Endodermal cell (in vitro differentiated cells): ENCODE results near the gene KCNQ1. TPM values are rescaled to one million over a fixed set of nuclear protein-coding genes. Genes with fewer than 3 reads are reported as not detected.

Experiments
- DNase-seq: peaks from one replicate; pipeline ENCODE4 v3.0.0-alpha.2; 2017
- H3K27ac ChIP-seq: 2 replicates; pipeline ENCODE4 v1.5.1; 2013; ENCODE audit warnings: mild to moderate bottlenecking, low read depth, low read length, moderate library complexity
- H3K27me3 ChIP-seq: 2 replicates; pipeline ENCODE4 v1.6.1; 2013; ENCODE audit warnings: mild to moderate bottlenecking, low read length, moderate library complexity; ENCODE audit not compliant: insufficient read depth, control insufficient read depth, poor library complexity, severe bottlenecking
- H3K36me3 ChIP-seq: 2 replicates; pipeline ENCODE4 v1.7.0; 2013; ENCODE audit warnings: mild to moderate bottlenecking, low read length, moderate library complexity; ENCODE audit not compliant: control insufficient read depth, insufficient read depth
- H3K4me1 ChIP-seq: one replicate; pipeline ENCODE4 v1.7.0; 2013; ENCODE audit warnings: low read length; ENCODE audit not compliant: control insufficient read depth, insufficient read depth
- H3K4me3 ChIP-seq: 2 replicates; pipeline ENCODE4 v1.5.1; 2013; ENCODE audit warnings: mild to moderate bottlenecking, low read length, moderate library complexity
- H3K9ac ChIP-seq: 2 replicates; pipeline ENCODE4 v1.6.1; 2013; ENCODE audit warnings: mild to moderate bottlenecking, low read length, moderate library complexity; ENCODE audit not compliant: poor library complexity, severe bottlenecking; ENCODE audit errors: extremely low read depth
- H3K9me3 ChIP-seq: 2 replicates; pipeline ENCODE4 v1.6.1; 2013; ENCODE audit warnings: mild to moderate bottlenecking, low read length, moderate library complexity; ENCODE audit not compliant: control insufficient read depth
- H3K27ac Mint-ChIP-seq: 2 replicates; pipeline ENCODE4 v1.8.0; 2020; ENCODE audit warnings: mixed read lengths
- H3K27me3 Mint-ChIP-seq: 2 replicates; pipeline ENCODE4 v1.8.0; 2021; ENCODE audit warnings: mild to moderate bottlenecking, mixed read lengths; ENCODE audit not compliant: insufficient read depth
- H3K36me3 Mint-ChIP-seq: 2 replicates; pipeline ENCODE4 v1.8.0; 2020; ENCODE audit warnings: low read depth, mixed read lengths
- H3K4me1 Mint-ChIP-seq: 2 replicates; pipeline ENCODE4 v1.8.0; 2020; ENCODE audit warnings: mixed read lengths
- H3K4me3 Mint-ChIP-seq: 2 replicates; pipeline ENCODE4 v1.8.0; 2020; ENCODE audit warnings: mild to moderate bottlenecking, moderate library complexity, mixed read lengths
- H3K9me3 Mint-ChIP-seq: 2 replicates; pipeline ENCODE4 v1.8.0; 2020; ENCODE audit warnings: mild to moderate bottlenecking, mixed read lengths
- WGBS, 2 experiments: methylation state at CpG; one replicate each; pipeline versions ENCODE4 v1.1.5 to v1.1.7; 2013; ENCODE audit warnings: missing lambda C conversion rate in 2 of 2, mixed read lengths in 1 of 2; ENCODE audit not compliant: insufficient coverage in 1 of 2, insufficient read length in 1 of 2; 5-methylcytosine and 5-hydroxymethylcytosine counted together
- total RNA-seq, 2 donors: library from RNA; stranded (reverse); fragmentation: NEBNext Ultra II Directional in 1 of 2; extraction: Animal tissue kit (Norgen Biotek cat#: 25700) in 1 of 2; gene quantifications; 2 replicates in 1 of 2; 3 replicates in 1 of 2; pipeline ENCODE4 v1.2.1, GENCODE V29; 2021
- TF ChIP-seq, protein P1 (sequence below): fragments of 200-600 bp; sonication (generic); conservative IDR thresholded peaks from 2 replicates; pipeline ENCODE4 v1.5.0; 2021; ENCODE audit warnings: antibody characterized with exemption, mild to moderate bottlenecking

Gene KCNQ1
- total RNA-seq, 2 donors from 2014 or later: 1.8 to 3.5 TPM

DNA sequence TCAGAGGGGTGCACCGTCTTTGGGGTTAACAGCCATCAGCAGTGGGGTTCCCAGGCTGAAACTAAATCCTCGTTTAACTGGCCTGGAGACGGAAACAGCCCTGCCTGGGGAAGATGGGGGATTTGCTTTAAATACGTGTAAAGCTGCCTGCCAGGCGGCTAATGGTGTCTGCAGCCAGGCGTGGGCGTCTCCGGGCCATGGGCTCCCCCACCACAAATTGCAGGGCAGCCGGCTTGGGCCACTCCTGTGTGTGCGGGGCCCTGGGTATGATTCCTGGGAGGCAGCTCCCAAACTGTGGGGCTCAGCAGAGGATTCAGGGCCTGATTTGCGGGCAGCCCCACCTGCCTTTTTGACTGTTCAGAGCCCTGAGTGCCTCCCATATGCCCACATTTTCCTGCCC lies 110.5 kb downstream of the KCNQ1 start:
- peaks cover 5% of the 10 kb centered on the region for H3K4me1 Mint-ChIP-seq
- H3K4me3 Mint-ChIP-seq: no peak overlapping the region
- H3K9me3 Mint-ChIP-seq: peaks cover 17% of the 10 kb centered on the region
- DNase-seq: no peak
- TF ChIP-seq, protein P1, sequence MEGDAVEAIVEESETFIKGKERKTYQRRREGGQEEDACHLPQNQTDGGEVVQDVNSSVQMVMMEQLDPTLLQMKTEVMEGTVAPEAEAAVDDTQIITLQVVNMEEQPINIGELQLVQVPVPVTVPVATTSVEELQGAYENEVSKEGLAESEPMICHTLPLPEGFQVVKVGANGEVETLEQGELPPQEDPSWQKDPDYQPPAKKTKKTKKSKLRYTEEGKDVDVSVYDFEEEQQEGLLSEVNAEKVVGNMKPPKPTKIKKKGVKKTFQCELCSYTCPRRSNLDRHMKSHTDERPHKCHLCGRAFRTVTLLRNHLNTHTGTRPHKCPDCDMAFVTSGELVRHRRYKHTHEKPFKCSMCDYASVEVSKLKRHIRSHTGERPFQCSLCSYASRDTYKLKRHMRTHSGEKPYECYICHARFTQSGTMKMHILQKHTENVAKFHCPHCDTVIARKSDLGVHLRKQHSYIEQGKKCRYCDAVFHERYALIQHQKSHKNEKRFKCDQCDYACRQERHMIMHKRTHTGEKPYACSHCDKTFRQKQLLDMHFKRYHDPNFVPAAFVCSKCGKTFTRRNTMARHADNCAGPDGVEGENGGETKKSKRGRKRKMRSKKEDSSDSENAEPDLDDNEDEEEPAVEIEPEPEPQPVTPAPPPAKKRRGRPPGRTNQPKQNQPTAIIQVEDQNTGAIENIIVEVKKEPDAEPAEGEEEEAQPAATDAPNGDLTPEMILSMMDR: no peak
- no peaks in the 10 kb centered on the region for H3K36me3 ChIP-seq
- no peak overlapping the region for H3K9ac ChIP-seq
- no peaks in the 10 kb centered on the region for H3K36me3 Mint-ChIP-seq
- WGBS, 2 experiments: 66 to 85% methylated on average over 6 to 11 of the region's 11 CpGs
- no peak overlapping the region for H3K4me3 ChIP-seq
- peaks cover 73% of the 10 kb centered on the region for H3K27me3 Mint-ChIP-seq
- H3K9me3 ChIP-seq: peaks cover 11% of the 10 kb centered on the region
- peaks cover 18% of the 10 kb centered on the region for H3K27me3 ChIP-seq
- no peak overlapping the region for H3K27ac Mint-ChIP-seq
- no peak overlapping the region for H3K27ac ChIP-seq
- no peaks in the 10 kb centered on the region for H3K4me1 ChIP-seq

DNA sequence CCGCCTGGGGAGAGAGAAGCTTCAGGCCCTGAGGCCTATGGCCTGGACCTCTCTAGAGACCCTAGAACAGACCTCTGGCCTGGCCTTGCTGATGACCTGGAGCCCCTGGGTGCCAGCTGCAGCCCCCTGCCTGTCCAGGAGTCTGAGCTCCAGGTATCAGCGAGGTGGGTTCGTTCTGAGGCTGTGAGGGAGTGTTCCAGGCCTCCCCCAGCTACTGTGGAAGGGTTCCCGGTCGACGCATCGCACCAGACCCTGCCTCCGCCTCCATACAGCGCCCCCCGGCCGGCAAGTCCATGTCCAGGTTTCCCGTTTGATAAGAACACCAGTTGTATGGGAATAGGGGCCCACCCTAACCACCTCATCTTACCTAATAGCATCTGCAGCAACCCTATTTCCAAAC lies 111.1 kb downstream of the KCNQ1 start:
- DNase-seq: peak; percentile 30
- Mint-ChIP-seq H3K27me3 (peaks cover 71% of the 10 kb centered on the region), H3K4me3 (no peak overlapping the region), H3K9me3 (peaks cover 17% of the 10 kb centered on the region), H3K4me1 (peaks cover 5% of the 10 kb centered on the region), H3K36me3 (no peaks in the 10 kb centered on the region), H3K27ac (no peak overlapping the region)
- Histone ChIP-seq H3K27ac (no peak overlapping the region), H3K27me3 (peaks cover 18% of the 10 kb centered on the region), H3K4me3 (no peak overlapping the region), H3K9ac (no peak overlapping the region), H3K9me3 (peaks cover 11% of the 10 kb centered on the region), H3K36me3 (no peaks in the 10 kb centered on the region), H3K4me1 (no peaks in the 10 kb centered on the region)
- TF ChIP-seq, protein P1: no peak
- WGBS, 2 experiments: 90% methylated on average over 12 of the region's 12 CpGs; no CpG with 5 or more reads in 1 of the 2 experiments

DNA sequence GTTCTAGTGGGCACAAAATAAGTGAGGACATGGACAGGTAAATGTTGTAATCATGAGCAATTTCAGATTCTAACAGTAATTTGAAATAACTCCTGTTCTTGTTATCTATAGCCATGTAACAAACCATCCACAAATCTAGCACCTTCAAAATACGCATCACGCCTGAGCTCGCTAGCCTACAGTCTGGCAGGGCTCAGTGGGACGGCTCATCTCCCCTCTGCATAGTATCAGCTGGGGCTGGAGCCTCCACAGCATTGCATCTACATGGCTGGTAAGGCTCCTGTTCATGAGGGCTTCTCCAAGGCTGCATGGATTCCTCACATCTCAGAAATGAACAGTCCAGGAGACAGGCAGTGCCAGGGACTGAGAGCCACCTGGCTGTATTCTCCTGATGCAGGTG lies 112.6 kb downstream of the KCNQ1 start:
- H3K36me3 ChIP-seq: no peaks in the 10 kb centered on the region
- TF ChIP-seq, protein P1: no peak
- H3K27ac ChIP-seq: no peak overlapping the region
- Mint-ChIP-seq H3K4me1 (peaks cover 5% of the 10 kb centered on the region), H3K36me3 (no peaks in the 10 kb centered on the region), H3K27ac (no peak overlapping the region), H3K27me3 (peaks cover 56% of the 10 kb centered on the region), H3K9me3 (peaks cover 17% of the 10 kb centered on the region), H3K4me3 (no peak overlapping the region)
- no peak overlapping the region for H3K4me3 ChIP-seq
- H3K27me3 ChIP-seq: peaks cover 3% of the 10 kb centered on the region
- no peaks in the 10 kb centered on the region for H3K4me1 ChIP-seq
- 96 to 100% methylated on average over 4 of the region's 4 CpGs for WGBS, 2 experiments
- H3K9me3 ChIP-seq: peaks cover 11% of the 10 kb centered on the region
- no peak overlapping the region for H3K9ac ChIP-seq
- peak; percentile 9 for DNase-seq
